ENCODE results near the gene FABP7. TPM values are rescaled to one million over a fixed set of nuclear protein-coding genes. Genes with fewer than 3 reads are reported as not detected.

Gene FABP7
- total RNA-seq, 1 experiment from 2014 or later: not detected

DNA sequence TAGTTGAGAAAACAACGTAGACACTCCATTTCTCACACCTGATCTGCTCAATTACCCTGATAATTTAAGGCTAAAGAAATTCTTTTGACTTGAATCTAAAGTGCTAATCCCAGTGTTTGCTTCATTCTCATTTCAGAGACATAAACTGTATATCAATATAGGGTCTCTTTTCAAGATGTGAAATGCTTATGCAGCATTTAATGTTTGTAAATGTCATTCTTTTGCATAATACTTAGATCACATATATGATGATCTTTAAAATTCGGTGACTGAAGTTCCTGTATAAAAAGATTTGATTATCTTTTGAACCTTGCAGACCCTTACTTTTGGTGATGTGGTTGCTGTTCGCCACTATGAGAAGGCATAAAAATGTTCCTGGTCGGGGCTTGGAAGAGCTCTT is 3.9 kb downstream of the FABP7 start:
- TF ChIP-seq YY1 (IDR thresholded peaks at IDR 0.05; ENCODE audit: extremely low read depth, insufficient replicate concordance, low read depth, low read length) (no peak), ELF1 (IDR thresholded peaks at IDR 0.05; ENCODE audit: borderline replicate concordance, low read depth) (no peak), JUND (IDR thresholded peaks at IDR 0.05) (no peak), EZH2phosphoT487 (IDR thresholded peaks at IDR 0.05; ENCODE audit: borderline replicate concordance) (no peak), ZNF274 (IDR thresholded peaks at IDR 0.05; ENCODE audit: low read depth, low read length) (no peak), SIN3A (IDR thresholded peaks at IDR 0.05; ENCODE audit: low read depth) (no peak), SP1 (IDR thresholded peaks at IDR 0.05; ENCODE audit: low read depth) (no peak), ZFX (IDR thresholded peaks at IDR 0.05) (no peak)
- TF ChIP-seq, protein P1, sequence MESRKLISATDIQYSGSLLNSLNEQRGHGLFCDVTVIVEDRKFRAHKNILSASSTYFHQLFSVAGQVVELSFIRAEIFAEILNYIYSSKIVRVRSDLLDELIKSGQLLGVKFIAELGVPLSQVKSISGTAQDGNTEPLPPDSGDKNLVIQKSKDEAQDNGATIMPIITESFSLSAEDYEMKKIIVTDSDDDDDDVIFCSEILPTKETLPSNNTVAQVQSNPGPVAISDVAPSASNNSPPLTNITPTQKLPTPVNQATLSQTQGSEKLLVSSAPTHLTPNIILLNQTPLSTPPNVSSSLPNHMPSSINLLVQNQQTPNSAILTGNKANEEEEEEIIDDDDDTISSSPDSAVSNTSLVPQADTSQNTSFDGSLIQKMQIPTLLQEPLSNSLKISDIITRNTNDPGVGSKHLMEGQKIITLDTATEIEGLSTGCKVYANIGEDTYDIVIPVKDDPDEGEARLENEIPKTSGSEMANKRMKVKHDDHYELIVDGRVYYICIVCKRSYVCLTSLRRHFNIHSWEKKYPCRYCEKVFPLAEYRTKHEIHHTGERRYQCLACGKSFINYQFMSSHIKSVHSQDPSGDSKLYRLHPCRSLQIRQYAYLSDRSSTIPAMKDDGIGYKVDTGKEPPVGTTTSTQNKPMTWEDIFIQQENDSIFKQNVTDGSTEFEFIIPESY (IDR thresholded peaks at IDR 0.05; ENCODE audit: extremely low read depth, insufficient replicate concordance, low read length): no peak
- TF ChIP-seq, protein P2, sequence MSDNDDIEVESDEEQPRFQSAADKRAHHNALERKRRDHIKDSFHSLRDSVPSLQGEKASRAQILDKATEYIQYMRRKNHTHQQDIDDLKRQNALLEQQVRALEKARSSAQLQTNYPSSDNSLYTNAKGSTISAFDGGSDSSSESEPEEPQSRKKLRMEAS (IDR thresholded peaks at IDR 0.05): no peak

More for the DNA sequence above, 3.9 kb downstream of the FABP7 start:
- Histone ChIP-seq H3K36me3 (ENCODE audit: control insufficient read depth in 1 of 2, insufficient read depth in 2 of 2, low read length in 2 of 2) (no peaks in the 10 kb centered on the region), H4K20me1 (ENCODE audit: insufficient read depth) (no peaks in the 10 kb centered on the region), H3K27ac (ENCODE audit: low read depth, low read length) (no peak overlapping the region), H3K27me3 (ENCODE audit: insufficient read depth, low read length) (no peaks in the 10 kb centered on the region), H3K4me2 (ENCODE audit: low read length) (no peak overlapping the region), H2AFZ (ENCODE audit: low read depth, low read length, poor library complexity, severe bottlenecking) (no peak overlapping the region), H3K4me3 (replicated peaks in 1 of 2; ENCODE audit: low read depth in 1 of 2, low read length in 2 of 2) (no peak overlapping the region), H3K4me1 (ENCODE audit: control insufficient read depth in 1 of 2, insufficient read depth in 2 of 2, low read length in 2 of 2) (peaks cover 3 to 4% of the 10 kb centered on the region in 2 experiments; a peak in 2 of 4 replicates), H3K9ac (ENCODE audit: low read length) (no peak overlapping the region), H3K9me2 (ENCODE audit: insufficient read depth) (no peaks in the 10 kb centered on the region), H3K9me3 (ENCODE audit: control insufficient read depth in 1 of 2, insufficient read depth in 1 of 2, low read depth in 1 of 2, low read length in 2 of 2) (no peaks in the 10 kb centered on the region), H3K79me2 (ENCODE audit: insufficient read depth, low read length) (no peaks in the 10 kb centered on the region)
- ATAC-seq: no peak
- DNase-seq (ENCODE audit: low read depth, low spot score): no peak
- ChIA-PET CTCF (no interaction called here), RAD21 (ENCODE audit: low non-redundant PET in 1 of 2, low total read pairs in 2 of 2, uncharacterized antibody in 2 of 2, unreplicated experiment in 2 of 2) (no interaction called here), POLR2A (no interaction called here)
- BruUV-seq (replicated peaks): no TSS peak
- intact Hi-C loops (cut with micrococcal nuclease): no loop called here
